Activated CD8-positive, alpha-beta T cell treated with anti-CD3 and anti-CD28 coated beads for 36 hours (primary cell): Measurements from ENCODE around the gene SLC22A2. TPM values are rescaled to one million over a fixed set of nuclear protein-coding genes. Genes with fewer than 3 reads are reported as not detected.

Experiments used
- ATAC-seq: fragments of 200-7000 bp; cut with Tn5 transposase; one replicate; pipeline ENCODE4 v1.10.0; 2021; ENCODE audit warnings: mild to moderate bottlenecking, moderate library complexity
- CTCF ChIA-PET: fragments of 350-600 bp; sonication (Branson Sonifier 250); formaldehyde crosslinking; loops from one replicate; lab custom pipeline; 2021; ENCODE audit warnings: antibody characterized with exemption; lab: Charles Lee
- POLR2A ChIA-PET: fragments of 350-600 bp; sonication (Branson Sonifier 250); formaldehyde crosslinking; loops from one replicate; lab custom pipeline; 2021; ENCODE audit warnings: antibody characterized with exemption; lab: Charles Lee
- DNase-seq: peaks from one replicate; pipeline ENCODE4 v3.0.0-alpha.2; 2020
- H3K27ac Mint-ChIP-seq: one replicate; pipeline ENCODE4 v1.8.0; 2021; ENCODE audit warnings: mild to moderate bottlenecking, mixed read lengths
- H3K27me3 Mint-ChIP-seq: one replicate; pipeline ENCODE4 v1.8.0; 2021; ENCODE audit warnings: mixed read lengths
- H3K36me3 Mint-ChIP-seq: one replicate; pipeline ENCODE4 v1.8.0; 2021; ENCODE audit warnings: low read depth, mixed read lengths
- H3K4me1 Mint-ChIP-seq: one replicate; pipeline ENCODE4 v1.8.0; 2021; ENCODE audit warnings: low read depth, mixed read lengths
- H3K4me3 Mint-ChIP-seq: one replicate; pipeline ENCODE4 v1.8.0; 2021; ENCODE audit warnings: mild to moderate bottlenecking, moderate library complexity, mixed read lengths
- H3K9me3 Mint-ChIP-seq: one replicate; pipeline ENCODE4 v1.8.0; 2021; ENCODE audit warnings: mixed read lengths
- CTCF ChIP-seq: fragments of 200-600 bp; IDR thresholded peaks from one replicate; pipeline ENCODE4 v1.8.0; 2022; ENCODE audit warnings: antibody characterized with exemption, mild to moderate bottlenecking
- intact Hi-C: fragments of 100-400 bp; cut with micrococcal nuclease; formaldehyde crosslinking; loops from one replicate; pipeline ENCODE4 v1.10.0; 2022
- total RNA-seq, 2 experiments: library from RNA; stranded (reverse); gene quantifications; one replicate each; pipeline ENCODE4 v1.2.3, GENCODE V29; 2021

Gene SLC22A2
- total RNA-seq, 2 experiments from 2014 or later = not detected

GRCh38 chr6:160275511-160276003, 16.9 kb upstream of the SLC22A2 start:
- no peak for DNase-seq
- intact Hi-C loops = no loop called here
- Mint-ChIP-seq H3K27ac (no peak overlapping the region), H3K36me3 (no peaks in the 10 kb centered on the region), H3K27me3 (peaks cover 5% of the 10 kb centered on the region), H3K4me3 (no peak overlapping the region), H3K9me3 (peaks cover 1% of the 10 kb centered on the region), H3K4me1 (no peaks in the 10 kb centered on the region)
- CTCF ChIA-PET = no interaction called here
- no peak for TF ChIP-seq CTCF
- ATAC-seq = no peak
- POLR2A ChIA-PET = no interaction called here

GRCh38 chr6:160274871-160275510, 16.4 kb upstream of the SLC22A2 start:
- no peak for TF ChIP-seq CTCF
- ChIA-PET POLR2A (no interaction called here), CTCF (interaction anchor here (1.6 kb wide), 1 partner anchor 181 kb away, joined by 3 read pairs; no protein-coding TSS in a partner anchor)
- Mint-ChIP-seq H3K27ac (no peak overlapping the region), H3K4me3 (no peak overlapping the region), H3K27me3 (peaks cover 5% of the 10 kb centered on the region), H3K9me3 (no peaks in the 10 kb centered on the region), H3K4me1 (no peaks in the 10 kb centered on the region), H3K36me3 (no peaks in the 10 kb centered on the region)
- no peak for DNase-seq
- no peak for ATAC-seq
- intact Hi-C loops = no loop called here

- H3K27ac Mint-ChIP-seq = no peak overlapping the region
- H3K27me3 Mint-ChIP-seq = peaks cover 5% of the 10 kb centered on the region
- ATAC-seq = no peak
- ChIA-PET POLR2A (no interaction called here), CTCF (interaction anchor here (1.6 kb wide), 1 partner anchor 183 kb away, joined by 3 read pairs; no protein-coding TSS in a partner anchor)
- intact Hi-C loops = no loop called here
- no peaks in the 10 kb centered on the region for H3K36me3 Mint-ChIP-seq
- no peaks in the 10 kb centered on the region for H3K4me1 Mint-ChIP-seq
- H3K4me3 Mint-ChIP-seq = no peak overlapping the region
- TF ChIP-seq CTCF = no peak
- H3K9me3 Mint-ChIP-seq = no peaks in the 10 kb centered on the region
- no peak for DNase-seq
Measured at GRCh38 chr6:160273750-160274149, 15.1 kb upstream of the SLC22A2 start.

- POLR2A ChIA-PET = no interaction called here
- TF ChIP-seq CTCF = no peak
- Mint-ChIP-seq H3K4me1 (no peaks in the 10 kb centered on the region), H3K27ac (no peak overlapping the region), H3K36me3 (no peaks in the 10 kb centered on the region), H3K27me3 (peaks cover 5% of the 10 kb centered on the region), H3K9me3 (no peaks in the 10 kb centered on the region), H3K4me3 (no peak overlapping the region)
- ATAC-seq (no peak), DNase-seq (no peak)
- CTCF ChIA-PET = no interaction called here
- intact Hi-C loops = no loop called here
Measured at GRCh38 chr6:160273196-160273595, 14.6 kb upstream of the SLC22A2 start.

- no peak for TF ChIP-seq CTCF
- Mint-ChIP-seq H3K4me1 (no peaks in the 10 kb centered on the region), H3K36me3 (no peaks in the 10 kb centered on the region), H3K4me3 (no peak overlapping the region), H3K27me3 (peaks cover 5% of the 10 kb centered on the region), H3K27ac (no peak overlapping the region), H3K9me3 (no peaks in the 10 kb centered on the region)
- ATAC-seq (no peak), DNase-seq (no peak)
- CTCF ChIA-PET = interaction anchor here (1.2 kb wide), 1 partner anchor 10 kb away, joined by 3 read pairs; no protein-coding TSS in a partner anchor
- POLR2A ChIA-PET = no interaction called here
- intact Hi-C loops = no loop called here
Measured at GRCh38 chr6:160272707-160273106, 14.1 kb upstream of the SLC22A2 start.
